Fibroblast of lung (primary cell): ENCODE results near the gene EEF2.

Experiments used
- CTCF ChIP-seq, 2 donors: IDR thresholded peaks in 1 of 2; conservative IDR thresholded peaks in 1 of 2; 1 replicate in 1 of 2; 2 replicates in 1 of 2; pipeline ENCODE4 v1.5.1; 2011 to 2012; ENCODE audit warnings: low read length in 2 of 2, control low read depth in 1 of 2, inconsistent platforms in 1 of 2, low read depth in 1 of 2, mild to moderate bottlenecking in 1 of 2
- EZH2 ChIP-seq: IDR thresholded peaks from 2 replicates; pipeline ENCODE4 v1.5.1; 2012; ENCODE audit warnings: low read length, control low read depth, mild to moderate bottlenecking; ENCODE audit errors: missing control alignments

- no peak for TF ChIP-seq CTCF (conservative IDR thresholded peaks at IDR 0.05 in 1 of 2, IDR thresholded peaks at IDR 0.05 in 1 of 2; ENCODE audit: low read depth in 1 of 2, low read length in 2 of 2)
- no peak for TF ChIP-seq EZH2
These were observed 46.2 kb upstream of the EEF2 start for GRCh38 chr19:4031420-4031819.
